Retinal pigment epithelial cell (primary cell): ENCODE data around the gene CAV1.
A peak's percentile ranks its signal among the peaks of the same experiment; 100 is the strongest.

Experiments
- DNase-seq: peaks from one replicate; pipeline ENCODE4 v3.0.0-alpha.2; 2010; ENCODE audit warnings: low read depth
- H3K4me3 ChIP-seq: 2 replicates; pipeline ENCODE4 v1.5.1; 2011; ENCODE audit warnings: mild to moderate bottlenecking, low read length, control low read depth, moderate library complexity
- TF ChIP-seq, protein P1 (sequence below): conservative IDR thresholded peaks from 2 replicates; pipeline ENCODE4 v1.5.1; 2011; ENCODE audit warnings: low read depth, low read length, control low read depth, inconsistent platforms

CAV1 gene

DNA sequence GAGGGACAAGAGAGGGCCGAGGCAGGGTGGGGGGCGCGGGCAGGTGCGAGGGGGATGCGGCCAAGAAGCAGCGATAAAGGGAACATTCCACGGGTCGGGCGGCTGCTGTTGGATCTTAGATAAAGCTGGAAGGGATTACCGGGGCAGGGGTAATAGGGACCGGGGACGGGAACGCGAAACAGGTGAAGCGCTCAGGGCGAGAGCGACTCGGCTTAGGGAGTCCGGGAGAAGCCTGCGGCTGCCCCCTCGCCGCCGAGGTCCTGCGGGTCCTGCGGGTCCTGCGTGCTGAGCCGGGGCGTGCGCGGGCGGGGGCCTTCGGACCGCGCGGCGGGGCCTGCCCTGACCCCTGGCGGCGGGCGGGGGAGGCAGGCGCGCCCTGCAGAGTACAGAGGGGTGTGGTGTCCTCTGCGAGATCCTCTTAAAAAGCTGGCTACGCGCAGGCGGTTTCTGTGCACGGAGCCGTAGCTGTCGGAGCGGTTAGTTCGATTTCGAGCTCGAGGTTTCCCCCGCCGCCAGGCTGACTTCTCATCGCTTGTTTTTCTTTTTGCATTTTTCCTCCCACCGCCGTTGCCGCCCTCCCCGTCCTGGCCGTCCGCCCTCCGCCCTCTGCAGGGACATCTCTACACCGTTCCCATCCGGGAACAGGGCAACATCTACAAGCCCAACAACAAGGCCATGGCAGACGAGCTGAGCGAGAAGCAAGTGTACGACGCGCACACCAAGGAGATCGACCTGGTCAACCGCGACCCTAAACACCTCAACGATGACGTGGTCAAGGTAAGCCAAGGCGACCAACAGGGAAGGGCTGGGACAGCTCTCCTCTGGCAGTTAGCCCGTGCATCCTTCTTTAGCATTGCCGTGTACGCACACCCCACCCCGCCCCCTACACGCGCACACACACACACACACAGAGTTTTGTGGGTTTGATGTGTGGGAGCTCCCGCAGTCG lies 1.4 kb downstream of the CAV1 start:
- DNase-seq, result no peak
- TF ChIP-seq, protein P1, sequence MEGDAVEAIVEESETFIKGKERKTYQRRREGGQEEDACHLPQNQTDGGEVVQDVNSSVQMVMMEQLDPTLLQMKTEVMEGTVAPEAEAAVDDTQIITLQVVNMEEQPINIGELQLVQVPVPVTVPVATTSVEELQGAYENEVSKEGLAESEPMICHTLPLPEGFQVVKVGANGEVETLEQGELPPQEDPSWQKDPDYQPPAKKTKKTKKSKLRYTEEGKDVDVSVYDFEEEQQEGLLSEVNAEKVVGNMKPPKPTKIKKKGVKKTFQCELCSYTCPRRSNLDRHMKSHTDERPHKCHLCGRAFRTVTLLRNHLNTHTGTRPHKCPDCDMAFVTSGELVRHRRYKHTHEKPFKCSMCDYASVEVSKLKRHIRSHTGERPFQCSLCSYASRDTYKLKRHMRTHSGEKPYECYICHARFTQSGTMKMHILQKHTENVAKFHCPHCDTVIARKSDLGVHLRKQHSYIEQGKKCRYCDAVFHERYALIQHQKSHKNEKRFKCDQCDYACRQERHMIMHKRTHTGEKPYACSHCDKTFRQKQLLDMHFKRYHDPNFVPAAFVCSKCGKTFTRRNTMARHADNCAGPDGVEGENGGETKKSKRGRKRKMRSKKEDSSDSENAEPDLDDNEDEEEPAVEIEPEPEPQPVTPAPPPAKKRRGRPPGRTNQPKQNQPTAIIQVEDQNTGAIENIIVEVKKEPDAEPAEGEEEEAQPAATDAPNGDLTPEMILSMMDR, result peak; percentile 52
- peak overlapping the region; percentile 68 for H3K4me3 ChIP-seq

DNA sequence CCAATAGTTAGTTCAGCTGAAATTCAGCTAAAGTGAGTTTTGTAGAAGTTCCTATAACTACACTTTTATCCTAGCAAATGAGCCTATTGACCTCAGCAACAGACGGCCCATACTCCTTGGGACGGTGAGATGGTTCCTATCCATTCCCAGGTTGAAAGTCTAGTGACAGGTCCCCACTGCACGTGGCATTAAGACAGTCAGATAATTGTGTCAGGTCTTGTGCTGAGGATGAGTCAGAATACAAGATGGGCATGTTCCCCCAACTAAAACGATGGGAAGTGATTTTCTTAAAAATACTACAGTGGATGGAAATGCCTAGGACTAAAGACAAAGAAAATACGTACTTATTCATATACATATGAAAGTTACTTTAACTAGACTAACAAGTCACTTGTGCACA lies 2.1 kb downstream of the CAV1 start:
- TF ChIP-seq, protein P1, result no peak
- no peak for DNase-seq
- peak overlapping the region; percentile 68 for H3K4me3 ChIP-seq

DNA sequence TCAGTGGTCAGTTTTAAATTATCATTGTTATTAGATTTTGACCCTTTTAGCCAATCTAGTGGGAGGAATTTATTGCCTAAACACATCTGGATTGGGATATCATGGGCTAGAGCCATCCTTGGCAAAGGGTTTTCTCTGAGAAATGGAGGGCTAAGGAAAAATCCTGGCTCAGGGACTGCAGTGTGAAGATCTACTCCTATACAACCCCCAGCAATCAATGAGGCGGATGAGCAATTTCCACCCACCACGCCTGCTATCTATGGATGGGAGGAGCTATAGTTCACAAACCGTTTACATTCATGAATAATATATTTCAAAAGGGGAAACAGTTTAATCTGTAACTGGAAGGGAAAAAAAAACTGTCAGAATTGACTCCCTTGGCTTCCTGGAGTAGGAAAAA lies 2.7 kb downstream of the CAV1 start:
- DNase-seq, result no peak
- H3K4me3 ChIP-seq, result no peak overlapping the region

DNA sequence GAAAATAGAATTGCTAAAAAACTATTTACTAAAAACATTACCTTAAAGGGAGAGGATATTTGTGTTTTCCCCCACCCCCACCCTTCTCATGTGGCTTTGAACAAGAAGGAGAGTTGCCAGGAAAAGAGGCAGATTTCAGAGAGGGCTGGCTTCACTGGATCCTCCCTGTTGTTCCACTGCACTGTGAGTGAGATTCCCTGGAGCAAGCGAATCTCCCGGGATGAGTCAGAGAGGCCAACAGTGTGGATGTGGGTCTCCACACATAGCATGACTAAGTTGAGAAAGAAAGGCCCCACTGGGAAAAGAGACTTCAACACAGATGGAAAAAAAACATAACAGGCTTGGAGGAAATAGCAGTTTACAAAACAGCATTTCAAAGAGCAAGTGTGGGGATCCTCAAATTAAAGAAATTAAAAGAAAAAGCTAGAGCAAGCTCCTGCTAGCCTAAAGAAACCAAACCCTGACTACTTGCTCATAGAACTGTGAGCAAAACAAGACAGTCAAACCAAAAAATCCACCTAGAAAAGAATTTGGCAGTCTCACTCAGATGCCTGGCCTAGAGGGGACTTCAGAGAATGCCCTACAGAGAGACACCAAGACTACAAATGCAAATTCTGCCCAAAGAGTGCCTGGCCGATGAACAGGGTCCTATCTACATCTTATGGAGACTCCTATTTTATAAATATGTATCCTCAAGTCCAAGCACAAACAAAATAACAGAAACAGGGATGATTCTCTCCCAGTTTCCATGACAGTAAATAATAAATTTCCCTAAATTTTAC lies 3.4 kb downstream of the CAV1 start:
- TF ChIP-seq, protein P1, result no peak
- DNase-seq, result peak; percentile 26
- H3K4me3 ChIP-seq, result no peak overlapping the region

More for the DNA sequence above, 2.7 kb downstream of the CAV1 start:
- TF ChIP-seq, protein P1, result no peak

DNA sequence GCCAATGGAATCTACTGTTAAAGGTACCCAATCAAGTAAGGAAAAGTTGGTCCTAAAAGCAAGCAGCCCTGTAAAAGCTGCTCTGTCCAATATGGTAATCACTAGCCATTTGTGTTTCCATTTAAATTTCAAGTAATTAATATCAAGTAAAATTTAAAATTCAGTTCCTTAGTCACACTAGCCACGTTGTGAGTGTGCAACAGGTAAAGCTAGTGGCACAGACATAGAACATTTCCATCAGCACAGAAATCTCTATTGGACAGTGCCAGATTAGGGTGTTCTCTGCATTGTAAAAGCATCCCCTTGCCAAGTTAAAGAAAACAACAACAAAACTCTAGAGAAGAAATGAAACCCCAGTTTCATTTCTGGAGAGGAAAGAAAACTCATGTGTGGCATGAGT lies 4.4 kb downstream of the CAV1 start:
- TF ChIP-seq, protein P1, result no peak
- no peak for DNase-seq
- no peak overlapping the region for H3K4me3 ChIP-seq

DNA sequence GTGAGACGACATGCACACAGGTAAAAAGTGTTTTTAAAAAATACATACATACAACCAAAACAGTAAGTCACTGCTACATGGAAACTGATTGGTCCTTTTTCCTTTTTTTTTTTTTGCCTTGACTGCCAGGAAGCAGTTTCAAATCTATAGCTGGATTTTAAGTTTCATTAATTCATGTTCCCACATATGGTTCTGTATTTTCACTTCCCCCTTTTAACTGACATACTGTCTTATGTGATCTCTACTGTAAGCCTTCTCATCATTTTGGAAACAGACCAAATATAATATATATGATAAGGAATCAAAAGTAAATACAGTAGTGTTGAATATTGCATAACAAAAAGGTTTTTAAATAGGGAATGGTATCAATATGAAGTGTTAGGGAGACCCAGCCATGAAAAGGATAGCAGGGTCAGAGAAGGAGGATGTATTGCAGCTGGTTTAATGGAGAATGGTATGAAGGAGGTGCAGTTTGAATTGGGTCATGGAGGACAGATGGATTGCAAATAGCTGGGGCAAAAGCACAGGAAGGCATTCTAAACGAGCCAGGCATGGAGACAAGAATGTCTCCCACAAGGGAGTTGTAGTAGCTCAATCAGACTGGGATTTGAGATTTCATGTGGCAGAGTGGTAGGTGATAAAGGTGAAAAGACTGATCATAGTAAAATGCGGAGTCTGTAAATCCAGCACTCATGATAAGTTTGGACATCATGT lies 5.4 kb downstream of the CAV1 start:
- TF ChIP-seq, protein P1, result no peak
- DNase-seq, result no peak
- no peak overlapping the region for H3K4me3 ChIP-seq
